HT-29 (cell line): ENCODE results near the gene KRTAP5-9. TPM values are rescaled to one million over a fixed set of nuclear protein-coding genes. Genes with fewer than 3 reads are reported as not detected.
"Not testable (repeated sequence)": the region's sequence is repeated elsewhere in the genome, so short reads cannot be mapped to it uniquely, and the experiment has no call there.

ENCODE experiments used
- DNase-seq: peaks from one replicate; pipeline ENCODE4 v3.0.0-alpha.2; 2015; ENCODE audit warnings: low spot score
- total RNA-seq: library from RNA; depleted of rRNA; stranded (reverse); fragments of >200 nt; shearing (Covaris generic); gene quantifications from 2 replicates; pipeline ENCODE4 v1.2.3, GENCODE V29; 2014

The KRTAP5-9 gene
- total RNA-seq, 1 experiment from 2014 or later, result not detected

DNA sequence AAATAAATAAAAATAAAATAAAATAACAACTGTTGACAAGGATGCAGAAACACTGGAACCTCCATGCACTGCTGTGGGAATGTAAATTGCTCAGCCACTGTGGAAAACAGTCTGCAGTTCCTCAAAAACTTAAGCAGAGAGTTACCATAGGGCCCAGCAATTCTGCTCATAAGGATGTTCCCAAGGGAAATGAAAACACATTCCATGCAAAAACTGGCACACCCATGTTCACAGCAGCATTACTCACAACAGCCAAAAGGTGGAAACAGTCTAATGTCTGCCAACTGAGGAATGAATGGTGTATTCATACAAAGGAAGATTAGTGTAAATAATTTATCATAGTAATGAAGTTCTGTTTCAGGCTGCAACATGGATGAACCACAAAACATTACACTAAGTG is 13.9 kb downstream of the KRTAP5-9 start:
- no peak for DNase-seq

DNA sequence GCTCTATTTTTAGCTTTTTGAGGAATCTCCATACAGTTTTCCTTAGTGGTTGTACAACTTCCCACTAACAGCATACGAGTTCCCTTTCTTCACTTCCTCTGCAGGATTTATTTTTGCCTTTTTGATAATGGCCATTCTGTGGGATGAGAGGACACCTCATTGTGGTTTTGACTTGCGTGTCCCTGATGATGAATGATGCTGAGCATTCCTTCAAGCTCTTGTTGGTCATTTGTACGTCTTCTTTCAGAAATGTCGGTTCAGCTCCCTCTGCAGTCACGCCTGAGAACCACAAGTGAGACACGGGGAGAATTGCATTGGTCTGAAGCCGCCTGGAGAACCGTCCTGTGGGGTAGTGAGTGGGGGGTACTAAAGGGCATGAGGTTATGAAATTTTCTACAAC is 15.2 kb downstream of the KRTAP5-9 start:
- DNase-seq, result peak; percentile 67

DNA sequence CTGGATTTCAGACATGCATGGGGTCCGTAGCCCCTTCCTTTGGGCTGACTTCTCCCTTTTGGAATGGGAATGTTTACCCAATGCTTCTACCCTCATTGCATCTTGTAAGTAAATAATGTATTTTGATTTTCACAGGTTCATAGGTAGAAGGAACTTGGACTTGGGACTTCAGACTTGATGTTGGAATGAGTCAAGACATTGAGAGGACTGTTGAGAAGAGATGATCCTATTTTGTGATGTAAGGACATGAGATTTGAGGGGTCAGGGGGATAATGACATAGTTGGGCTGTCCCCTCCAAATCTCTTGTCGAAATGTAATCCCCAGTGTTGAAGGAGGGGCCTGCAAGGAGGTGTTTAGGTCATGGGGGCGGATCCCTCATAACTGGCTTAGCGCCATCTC is 16.2 kb downstream of the KRTAP5-9 start:
- no peak for DNase-seq

DNA sequence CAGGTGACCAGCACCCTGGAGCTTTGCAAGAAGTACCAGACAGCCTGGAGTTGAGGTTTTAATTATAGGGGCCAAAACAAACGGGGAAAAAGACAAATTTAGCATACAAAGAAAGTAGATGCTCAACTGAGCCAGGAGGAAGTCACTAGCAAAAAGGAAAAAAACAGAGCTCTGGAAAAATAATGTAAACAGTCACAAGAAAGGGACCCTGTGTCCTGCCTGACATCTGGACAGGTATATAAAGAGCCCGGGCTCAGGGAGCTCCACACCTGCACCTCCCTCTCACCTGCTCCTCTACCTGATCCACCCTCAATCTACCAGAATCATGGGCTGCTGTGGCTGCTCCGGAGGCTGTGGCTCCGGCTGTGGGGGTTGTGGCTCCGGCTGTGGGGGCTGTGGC is 17.0 kb downstream of the KRTAP5-9 start, which contains the start of gene KRTAP5-10:
TSS of gene KRTAP5-10 (plus strand) at position 301 of the 400 bp plus-strand sequence. CDS start at position 326, 25 bp downstream.
- no peak for DNase-seq

DNA sequence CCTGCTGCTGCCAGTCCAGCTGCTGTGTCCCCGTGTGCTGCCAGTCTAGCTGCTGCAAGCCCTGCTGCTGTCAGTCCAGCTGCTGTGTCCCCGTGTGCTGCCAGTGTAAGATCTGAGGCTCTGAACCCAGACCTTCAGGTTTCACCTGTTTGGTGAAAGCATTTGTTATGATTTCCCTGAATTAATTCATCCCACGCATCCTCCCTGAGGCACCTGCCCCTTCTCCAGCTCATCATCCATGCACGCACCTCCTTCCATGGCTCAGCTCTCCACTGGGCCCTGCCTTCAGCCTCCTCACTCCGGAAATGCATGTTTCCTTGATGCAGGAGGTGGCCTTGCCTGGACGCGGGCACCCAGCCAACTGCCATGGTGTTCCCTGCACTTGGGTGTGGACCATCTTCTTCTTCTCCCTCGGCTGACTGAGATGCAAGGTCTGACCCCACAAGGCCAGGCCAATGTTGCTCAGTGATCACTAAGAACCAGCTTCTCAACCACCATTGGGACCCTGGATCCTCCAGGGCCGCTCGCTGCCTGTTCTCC is 17.9 kb downstream of the KRTAP5-9 start:
- DNase-seq, result no peak

DNA sequence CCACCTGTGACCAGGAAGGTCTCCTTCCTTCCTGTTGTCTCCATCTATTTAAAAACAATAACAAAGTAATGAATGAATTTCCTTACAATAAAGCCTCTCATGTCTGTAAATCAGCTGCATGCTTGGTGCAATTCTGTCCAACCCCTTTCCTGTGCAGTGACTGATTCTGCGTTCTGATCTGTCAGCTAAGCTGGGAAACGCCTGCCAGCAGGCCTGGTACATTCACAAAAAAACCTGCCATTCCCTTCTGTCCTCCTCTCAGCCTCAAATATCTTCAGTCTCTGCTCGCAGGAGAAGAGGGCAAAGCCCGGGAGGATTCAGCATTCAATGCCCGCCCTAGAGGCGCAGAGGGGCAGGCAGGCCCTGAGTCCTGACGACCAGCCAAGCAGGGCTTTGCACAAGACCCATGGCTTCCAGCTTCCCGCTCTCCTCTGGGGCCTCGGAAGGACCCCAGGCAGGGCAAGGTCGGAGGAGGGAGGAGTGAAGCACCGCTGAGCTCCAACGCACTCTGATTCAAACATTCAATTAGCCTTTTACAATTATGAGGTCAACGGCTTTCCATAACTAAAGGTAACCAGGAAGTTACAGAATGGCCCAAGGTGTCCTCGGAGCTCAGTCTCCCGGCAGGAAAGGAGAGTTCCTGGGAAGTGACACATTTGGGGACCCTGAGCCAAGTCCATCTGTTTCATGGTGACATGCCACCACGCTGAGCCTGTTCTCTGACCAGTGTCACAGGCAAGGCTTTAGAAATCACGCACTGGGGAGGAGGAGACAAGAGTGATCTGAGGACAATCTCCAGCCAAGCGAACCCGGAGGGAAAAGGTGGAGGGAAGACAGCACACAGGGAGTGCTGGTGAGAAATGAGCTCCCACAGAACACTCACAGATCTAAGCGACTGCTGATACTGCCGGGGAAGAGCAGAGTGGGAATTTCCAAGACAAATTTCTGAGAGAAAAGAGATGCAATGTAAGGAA is 18.7 kb downstream of the KRTAP5-9 start:
- not testable (repeated sequence) for DNase-seq

DNA sequence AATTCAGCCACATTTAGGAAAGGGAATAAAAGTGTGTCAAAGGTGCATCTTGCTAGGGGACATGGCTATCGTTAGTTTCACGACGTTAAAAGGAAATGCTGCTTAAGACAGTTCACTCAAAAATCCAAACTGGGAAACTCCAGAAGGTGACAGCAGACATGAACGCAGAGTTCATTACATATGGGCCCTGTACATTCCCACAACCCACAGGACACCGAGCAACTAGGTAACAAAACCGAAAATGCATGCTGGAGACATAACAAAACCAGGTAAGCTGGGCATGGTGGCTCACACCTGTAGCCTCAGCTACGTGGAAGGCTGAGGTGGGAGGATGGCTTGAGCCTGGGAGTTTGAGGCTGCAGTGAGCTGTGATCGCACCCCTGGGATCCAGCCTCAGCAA is 19.4 kb downstream of the KRTAP5-9 start:
- not testable (repeated sequence) for DNase-seq

DNA sequence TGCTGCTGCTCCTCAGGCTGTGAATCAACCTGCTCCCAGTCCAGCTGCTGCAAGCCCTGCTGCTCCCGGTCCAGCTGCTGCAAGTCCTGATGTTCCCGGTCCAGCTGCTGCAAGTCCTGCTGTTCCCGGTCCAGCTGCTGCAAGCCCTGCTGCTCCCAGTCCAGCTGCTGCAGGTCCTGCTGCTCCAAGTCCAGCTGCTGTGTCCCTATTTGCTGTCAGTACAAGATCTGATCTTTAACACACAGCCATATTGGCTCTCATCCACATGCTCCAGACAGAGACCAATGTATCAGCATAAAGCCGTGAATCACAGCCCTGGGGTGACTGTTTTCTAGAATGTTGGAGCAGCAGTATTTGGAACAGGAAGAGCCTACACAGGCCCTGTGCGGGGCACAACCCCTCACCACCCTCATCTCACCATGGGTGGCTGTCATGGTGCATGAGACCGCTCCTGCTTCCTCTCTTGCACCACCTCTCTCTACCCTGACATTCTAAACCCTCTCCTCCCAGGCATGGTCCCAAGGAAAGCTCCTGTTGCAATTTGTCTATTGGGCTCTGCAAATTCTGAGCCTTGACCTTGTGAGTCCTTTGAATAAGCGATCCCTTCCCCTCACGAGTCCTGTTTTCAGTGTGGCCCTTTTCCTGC is 20.6 kb downstream of the KRTAP5-9 start:
- no peak for DNase-seq

DNA sequence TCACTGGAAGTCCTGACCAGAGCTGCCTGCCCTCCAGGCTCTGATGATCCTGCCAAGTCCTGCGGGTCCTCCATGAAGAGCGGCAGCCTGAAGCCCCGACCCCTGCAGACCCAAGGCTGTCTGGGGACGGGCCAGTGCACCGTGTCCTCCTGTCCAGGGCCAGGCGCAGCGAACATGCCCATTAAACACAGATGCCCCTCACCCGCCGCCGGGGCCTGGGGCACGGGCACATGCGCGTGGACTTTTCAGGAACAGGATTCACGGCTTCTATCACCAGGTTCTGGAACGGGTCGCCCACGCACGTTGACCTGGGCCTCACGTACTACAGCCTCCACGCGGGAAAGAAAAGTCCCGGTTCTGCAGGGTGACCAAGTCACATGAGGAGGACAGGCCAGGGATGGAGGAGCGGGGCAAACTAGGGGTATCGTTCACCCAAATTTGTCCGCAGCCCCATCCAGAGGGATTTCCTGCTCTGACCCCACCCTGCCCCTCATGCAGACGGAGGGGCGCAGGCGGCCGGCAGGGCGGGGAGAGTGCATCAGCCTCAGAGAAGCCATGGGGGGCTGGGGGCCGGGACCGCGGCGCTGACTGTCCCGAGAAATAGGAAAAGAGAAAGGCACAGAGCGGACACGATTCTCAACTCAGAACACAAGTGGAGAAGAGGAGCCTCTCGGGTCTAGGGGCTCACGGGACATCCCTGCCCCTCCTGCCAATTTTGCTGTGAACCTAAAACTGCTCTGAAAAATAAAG is 23.1 kb downstream of the KRTAP5-9 start:
- DNase-seq, result not testable (repeated sequence)

DNA sequence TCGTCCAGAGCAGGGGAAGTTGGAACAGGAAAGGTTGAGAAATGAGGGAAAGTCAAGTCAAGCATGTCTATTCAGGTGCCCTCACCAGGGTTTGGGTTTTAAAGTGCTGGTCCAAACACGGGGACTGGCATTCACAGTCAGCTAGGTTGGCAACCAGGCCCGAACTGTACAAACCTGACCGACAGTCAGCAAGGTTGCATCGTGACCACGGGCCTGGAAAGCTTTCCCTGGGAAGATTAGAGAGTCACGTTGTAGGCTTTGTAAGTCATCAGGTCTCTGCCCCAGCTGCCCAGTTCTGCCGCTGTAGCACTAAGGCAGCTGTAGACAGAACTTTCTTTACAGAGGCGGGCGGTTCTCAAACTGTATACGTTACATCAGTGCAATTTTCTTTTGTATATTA is 24.6 kb downstream of the KRTAP5-9 start:
- no peak for DNase-seq

DNA sequence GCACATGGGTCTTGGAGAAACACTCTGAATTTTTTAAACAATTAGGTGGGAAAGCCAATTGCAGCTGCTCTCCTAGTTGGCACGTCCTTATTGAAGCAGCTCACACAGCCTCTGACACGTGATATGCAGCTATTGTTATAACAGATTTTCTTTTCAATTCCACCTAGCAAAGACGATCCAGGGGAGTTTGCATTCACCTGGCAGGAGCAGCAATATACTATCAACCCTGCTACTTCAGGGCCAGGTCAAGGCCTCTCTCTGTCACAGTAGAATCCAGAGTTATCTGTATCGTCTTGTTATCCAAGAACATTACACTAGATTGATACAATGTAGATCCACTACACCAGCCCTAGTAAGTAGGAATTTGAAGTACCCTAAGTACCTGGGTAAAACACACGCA is 26.2 kb downstream of the KRTAP5-9 start:
- DNase-seq, result no peak

DNA sequence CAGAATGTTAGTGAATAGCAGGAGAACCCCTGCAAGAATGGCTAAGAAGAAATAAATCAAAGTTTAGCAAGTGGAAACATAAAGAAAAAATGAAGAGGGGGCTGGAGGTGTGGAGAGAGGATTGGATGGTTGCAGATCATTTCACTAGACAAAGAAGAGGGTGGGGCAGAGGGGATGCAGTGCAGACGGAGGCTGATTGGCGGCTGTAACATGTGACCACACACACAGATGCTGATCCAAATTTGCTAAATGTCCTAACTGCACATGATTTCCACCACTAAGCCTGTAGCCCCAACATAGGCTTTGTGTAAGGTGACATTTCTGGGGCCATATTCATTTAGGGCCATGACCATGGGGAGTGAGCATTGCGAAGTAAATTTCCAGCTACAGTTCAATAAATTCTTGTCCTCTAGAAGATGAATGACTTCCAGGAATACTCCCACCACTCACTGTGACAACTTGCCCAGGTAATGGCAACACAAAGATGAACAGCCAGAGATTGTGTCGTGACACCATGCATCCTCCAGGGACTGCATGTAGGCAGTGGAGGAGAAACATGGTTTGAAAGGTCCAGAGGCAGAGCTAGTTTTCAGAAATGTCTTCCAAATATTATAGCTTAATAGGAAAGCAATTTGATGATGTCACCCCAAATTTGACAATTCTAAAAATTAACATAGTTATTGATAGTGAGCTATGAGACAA is 27.7 kb downstream of the KRTAP5-9 start:
- DNase-seq, result no peak

DNA sequence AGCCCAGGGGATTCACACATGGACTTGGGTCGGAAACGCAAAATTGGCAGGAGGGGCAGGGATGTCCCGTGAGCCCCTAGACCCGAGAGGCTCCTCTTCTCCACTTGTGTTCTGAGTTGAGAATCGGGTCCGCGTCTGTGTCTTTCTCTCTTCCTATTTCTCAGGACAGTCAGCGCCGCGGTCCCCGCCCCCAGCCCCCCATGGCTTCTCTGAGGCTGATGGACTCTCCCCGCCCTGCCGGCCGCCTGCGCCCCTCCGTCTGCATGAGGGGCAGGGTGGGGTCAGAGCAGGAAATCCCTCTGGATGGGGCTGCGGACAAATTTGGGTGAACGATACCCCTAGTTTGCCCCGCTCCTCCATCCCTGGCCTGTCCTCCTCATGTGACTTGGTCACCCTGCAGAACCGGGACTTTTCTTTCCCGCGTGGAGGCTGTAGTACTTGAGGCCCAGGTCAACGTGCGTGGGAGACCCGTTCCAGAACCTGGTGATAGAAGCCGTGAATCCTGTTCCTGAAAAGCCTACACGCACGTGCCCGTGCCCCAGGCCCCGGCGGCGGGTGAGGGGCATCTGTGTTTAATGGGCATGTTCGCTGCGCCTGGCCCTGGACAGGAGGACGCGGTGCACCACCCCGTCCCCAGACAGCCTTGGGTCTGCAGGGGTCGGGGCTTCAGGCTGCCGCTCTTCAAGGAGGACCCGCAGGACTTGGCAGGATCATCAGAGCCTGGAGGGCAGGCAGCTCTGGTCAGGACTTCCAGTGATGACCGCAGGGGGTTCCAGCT is 28.7 kb downstream of the KRTAP5-9 start:
- not testable (repeated sequence) for DNase-seq

DNA sequence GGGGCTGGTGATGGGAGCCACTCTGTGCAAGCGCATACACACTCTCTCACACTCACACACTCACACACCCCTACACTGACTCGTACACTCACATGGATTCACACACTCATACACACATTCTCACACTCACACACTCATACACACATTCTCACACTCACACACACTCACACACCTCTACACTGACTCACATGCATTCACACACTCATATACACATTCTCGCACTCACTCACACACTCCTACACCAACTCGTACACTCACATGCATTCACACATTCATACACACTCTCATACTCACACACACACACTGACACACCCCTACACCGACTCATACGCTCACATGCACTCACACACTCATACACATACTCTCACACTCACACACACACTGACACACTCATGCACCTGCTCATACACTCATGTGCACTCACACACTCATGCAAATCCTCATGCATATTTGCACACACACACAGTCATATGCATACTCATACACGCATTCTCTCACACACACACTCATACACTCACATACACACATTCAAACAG is 29.3 kb downstream of the KRTAP5-9 start:
- no peak for DNase-seq

DNA sequence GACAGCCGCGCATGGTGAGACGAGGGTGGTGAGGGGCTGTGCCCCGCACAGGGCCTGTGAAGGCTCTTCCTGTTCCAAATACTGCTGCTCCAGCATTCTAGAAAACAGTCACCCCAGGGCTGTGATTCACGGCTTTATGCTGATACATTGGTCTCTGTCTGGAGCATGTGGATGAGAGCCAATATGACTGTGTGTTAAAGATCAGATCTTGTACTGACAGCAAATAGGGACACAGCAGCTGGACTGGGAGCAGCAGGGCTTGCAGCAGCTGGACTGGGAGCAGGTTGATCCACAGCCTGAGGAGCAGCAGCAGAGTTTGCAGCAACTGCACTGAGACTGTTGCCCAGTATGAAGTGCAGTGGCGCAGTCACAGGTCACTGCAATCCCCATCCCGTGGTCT is 31.3 kb downstream of the KRTAP5-9 start:
- DNase-seq, result not testable (repeated sequence)

DNA sequence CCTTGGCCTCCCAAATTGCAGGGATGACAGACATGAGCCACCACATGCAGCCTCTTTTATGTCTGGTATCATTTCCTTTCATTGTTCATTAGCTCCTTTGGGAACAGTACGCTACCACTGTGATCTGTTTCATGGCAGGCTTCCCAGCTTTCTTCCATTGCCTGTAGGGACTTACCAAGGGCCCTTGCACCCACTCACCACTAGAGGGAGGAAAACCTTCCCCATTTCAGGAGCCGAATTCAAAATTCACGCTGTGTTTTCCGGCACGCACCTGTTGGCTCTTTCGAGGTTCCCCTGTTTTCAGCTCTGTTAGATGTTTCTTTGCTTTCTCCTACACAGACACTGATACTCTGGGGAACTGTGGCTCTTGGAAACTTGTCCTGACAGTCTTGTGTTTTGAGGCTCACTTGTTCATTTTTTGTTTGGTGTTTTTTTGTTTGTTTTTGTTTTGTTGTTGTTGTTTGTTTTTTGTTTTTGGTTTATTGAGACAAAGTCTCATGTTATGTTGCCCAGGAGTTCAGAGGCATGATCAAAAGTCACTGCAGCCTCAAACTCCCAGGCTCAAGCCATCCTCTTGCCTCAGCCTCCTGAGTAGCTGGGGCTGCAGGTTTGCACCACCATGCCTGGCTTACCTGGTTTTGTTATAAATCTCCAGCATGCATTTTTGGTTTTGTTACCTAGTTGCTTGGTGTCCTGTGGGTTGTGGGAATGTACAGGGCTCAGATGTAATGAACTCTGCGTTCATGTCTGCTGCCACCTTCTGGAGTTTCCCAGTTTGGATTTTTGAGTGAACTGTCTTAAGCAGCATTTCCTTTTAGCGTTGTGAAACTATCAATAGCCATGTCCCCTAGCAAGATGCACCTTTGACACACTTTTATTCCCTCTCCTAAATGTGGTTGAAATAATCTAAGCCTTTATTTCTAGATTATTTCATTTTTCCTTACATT is 32.1 kb downstream of the KRTAP5-9 start:
- DNase-seq, result peak; percentile 72

DNA sequence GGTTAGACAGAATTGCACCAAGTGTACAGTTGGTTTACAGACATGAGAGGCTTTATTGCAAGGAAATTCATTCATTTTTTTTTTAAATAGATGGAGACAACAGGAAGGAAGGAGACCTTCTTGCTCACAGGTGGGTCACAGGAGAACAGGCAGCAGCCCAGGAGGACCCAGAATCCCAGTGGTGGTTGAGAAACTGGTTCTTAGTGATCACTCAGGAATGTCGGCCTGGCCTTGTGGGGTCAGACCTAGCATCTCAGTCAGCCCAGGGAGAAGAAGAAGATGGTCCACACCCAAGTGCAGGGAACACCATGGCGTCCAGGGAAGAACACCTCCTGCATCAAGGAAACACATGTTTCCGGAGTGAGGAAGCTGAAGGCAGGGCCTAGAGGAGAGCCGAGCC is 33.6 kb downstream of the KRTAP5-9 start:
- DNase-seq, result no peak

DNA sequence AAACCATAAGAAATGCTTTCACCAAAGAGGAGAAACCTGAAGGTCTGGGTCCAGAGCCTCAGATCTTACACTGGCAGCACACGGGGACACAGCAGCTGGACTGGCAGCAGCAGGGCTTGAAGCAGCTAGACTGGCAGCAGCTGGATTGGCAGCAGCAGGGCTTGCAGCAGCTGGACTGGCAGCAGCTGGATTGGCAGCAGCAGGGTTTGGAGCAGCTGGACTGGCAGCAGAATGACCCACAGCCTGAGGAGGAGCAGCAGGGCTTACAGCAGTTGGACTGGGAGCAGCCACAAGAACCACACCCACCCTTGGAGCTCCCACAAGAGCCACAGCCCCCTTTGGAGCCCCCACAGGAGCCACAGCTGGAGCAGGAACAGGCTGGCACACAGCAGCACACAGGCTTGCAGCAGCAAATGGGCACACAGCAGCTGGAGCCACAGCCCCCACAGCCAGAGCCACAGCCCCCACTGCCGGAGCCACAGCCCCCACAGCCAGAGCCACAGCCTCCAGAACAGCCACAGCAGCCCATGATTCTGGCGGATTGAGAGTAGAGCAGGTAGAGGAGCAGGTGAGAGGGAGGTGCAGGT is 34.2 kb downstream of the KRTAP5-9 start, which contains the start of gene KRTAP5-11:
TSS of gene KRTAP5-11 (minus strand) at position 567 of the 587 bp plus-strand sequence. CDS start at position 529, 38 bp downstream.
- no peak for DNase-seq
